HG03196 (cell line): ENCODE results near the gene PDK1.
"Not testable (repeated sequence)": the region's sequence is repeated elsewhere in the genome, so short reads cannot be mapped to it uniquely, and the experiment has no call there.

Source experiments
- ATAC-seq: cut with Tn5 transposase; IDR thresholded peaks from one replicate; pipeline ENCODE4 v1.9.1; 2021; ENCODE audit not compliant: unreplicated experiment

Gene PDK1

DNA sequence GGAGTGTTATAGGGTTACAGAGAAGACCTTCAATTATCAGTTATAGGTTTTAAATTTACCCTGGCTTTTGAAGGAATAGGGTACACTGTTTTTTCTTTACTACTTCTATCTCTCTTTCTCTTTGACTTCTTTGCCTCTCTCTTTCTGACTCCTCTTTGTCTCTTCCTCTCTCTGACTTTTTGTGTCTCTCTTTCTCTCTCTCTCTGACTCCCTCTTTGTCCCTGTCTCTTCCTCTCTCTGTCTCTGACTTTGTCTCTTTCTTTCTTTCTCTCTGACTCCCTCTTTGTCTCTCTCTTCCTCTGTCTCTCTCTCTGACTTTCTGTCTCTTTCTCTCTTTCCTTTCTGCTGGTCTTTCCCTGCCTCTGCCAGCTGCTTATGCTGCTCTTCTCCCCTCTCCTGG is 36.3 kb downstream of the PDK1 start:
- not testable (repeated sequence) for ATAC-seq

DNA sequence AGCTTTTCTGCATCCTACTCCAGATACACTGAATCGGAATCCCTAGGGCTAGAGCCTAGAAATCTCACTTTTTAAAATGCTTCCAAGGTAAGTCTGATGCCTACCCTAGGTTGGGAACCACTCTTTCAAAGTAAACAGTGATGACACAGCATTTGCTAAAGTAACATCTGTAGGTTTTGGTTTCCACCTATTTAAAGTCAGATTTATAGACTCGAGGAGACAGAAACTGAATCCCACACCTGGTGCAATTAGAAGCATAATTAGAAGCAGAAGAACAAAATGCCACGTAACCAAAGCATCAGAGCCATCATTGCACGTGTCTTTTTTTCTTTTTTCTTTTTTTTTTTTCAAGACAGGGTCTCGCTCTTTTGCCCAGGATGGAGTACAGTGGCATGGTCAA is 40.9 kb downstream of the PDK1 start:
- no peak for ATAC-seq

DNA sequence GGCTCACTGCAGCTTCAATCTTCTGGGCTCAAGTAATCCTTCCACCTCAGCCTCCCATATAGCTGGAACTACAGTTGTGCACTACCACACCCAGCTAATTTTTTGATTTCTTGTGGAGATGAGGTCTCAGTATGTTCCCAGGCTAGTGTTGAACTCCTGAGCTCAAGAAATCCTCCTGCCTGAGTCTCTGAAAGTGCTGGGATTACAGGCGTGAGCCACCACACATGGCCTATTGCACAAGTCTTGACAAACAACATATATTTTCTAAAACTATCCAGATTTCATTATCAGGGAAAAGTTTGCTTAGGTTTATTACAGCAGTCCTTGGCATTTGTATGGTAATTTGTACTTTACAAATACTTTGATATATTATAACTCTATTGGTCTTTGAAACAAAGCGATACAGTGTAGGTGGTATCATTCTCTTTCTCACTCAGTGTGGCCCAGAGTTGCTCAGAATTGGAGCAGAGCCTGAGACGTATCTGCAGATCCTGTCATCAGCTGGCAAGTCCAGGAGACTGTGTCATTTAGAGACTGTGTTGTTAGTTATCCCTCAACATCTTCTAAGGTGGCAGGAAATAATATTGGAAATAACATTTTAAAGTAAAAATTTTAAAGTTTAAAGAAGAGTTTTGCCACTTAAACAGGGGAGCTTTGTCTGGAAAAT is 41.4 kb downstream of the PDK1 start:
- no peak for ATAC-seq

DNA sequence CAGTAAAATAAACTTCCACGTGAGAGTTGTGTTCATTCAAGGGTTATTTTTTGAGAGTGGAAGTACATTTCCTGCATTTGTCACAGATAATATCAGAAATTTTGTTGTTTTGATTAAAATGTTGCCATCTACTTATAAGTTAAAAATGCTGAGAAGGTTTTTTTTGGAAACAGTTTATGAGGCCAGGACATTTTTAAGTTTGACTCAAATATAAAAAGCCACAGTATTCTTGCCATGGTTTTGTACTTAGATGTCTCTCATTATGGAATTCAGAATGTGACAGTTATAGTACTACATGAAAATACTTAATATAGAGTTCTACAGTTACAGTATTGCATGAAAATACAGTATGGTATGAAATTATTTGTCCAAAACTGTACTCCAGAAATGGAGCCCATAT is 44.1 kb downstream of the PDK1 start:
- no peak for ATAC-seq

DNA sequence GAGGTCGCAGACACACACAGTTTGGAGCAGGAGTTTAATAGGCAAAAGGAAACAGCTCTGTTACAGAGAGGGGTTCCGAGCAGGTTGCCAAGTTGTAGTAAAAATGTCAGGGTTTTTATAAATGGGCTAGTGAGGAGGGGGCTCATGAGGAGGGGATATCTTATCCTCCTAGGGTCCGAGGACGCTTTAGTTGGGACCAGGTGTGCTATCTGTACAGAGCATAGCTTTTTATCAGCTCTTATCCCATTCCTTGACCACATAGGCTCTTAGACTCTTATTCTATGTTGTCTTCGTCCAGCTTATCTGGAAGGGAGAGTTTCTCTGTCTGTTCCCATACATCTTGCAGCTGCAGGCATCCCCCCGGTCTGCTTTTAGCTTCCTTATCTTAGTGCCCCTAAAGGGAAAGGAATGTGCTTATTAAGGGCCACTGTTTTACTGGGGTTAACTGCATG is 44.7 kb downstream of the PDK1 start:
- no peak for ATAC-seq

DNA sequence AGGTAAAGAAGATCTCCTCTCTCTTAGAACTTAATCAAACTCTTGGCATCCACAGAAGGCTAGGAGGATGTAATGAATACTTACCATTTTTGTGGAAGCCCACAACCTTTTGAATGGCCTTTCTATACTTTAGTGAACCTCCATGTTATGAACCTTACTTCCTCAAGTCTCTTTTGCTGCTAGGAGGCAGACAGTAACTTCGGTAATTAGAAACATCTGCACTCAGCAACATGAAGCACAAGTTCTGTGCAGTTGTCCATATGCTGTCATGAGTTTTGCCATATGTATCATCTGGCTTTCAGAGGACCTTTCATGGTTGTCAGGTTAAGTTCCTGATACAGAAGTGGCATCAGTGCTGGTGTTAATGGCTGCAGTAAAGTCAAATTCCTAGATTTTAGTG is 50.4 kb downstream of the PDK1 start:
- ATAC-seq, result no peak

DNA sequence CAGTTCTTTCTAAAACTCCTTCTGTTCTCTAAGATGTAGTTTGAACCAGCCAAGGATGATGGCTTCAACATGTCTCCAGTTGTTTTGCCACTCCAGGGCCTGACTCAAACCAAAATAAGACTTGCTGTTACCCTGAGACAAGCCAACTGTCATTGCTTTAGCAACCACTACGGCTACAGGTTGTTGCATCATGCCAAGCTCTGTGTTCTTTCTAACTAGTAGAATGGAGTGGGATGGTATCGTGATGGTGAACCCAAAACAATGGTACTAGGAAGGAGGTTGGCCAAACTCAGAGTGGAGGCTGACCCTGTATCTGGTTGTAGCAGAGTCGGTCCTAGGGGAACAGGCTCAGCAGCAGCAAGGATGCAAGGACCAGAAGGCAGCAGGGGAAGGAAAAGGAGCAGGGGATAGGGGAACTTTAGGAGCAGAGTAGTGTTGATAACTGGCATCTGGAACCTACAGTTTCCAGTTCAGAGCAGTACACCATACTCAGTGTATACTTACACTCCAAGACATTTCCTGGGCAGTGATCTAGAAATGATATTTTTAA is 51.6 kb downstream of the PDK1 start:
- no peak for ATAC-seq

DNA sequence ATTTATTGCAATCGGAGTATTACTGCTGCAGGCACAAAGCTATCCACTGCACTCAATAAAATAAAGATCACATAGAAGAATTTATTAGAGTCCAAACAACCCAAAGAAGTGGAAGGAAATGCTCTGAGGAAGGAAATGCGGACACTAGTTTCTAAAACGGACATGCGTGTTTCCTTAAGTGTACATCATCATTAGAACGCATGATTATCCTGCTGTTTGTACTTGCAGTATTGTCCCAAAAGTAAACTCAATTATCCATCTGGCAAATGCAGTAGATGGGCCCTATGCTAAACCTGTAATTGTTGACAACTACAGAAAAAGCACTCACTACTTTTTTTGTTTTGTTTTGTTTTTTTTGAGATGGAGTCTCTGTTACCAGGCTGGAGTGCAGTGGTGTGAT is 53.6 kb downstream of the PDK1 start:
- no peak for ATAC-seq

DNA sequence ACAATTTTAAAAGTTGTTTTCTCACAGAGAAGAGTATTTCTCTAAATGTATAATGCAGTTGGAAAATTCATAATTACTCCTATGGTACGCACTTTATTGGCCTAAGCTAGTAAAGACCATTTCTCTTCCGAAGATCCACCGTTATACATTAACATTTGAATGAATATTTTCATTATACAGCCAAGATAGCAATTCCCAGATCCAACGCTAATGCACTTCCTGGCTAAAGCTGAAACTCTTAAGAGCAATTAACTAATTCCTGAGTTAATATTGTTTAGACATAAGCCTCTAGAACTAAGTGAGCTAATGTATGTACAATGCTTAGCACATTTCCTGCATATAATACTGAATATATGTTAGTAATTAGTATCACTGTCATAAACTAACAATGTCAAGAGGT is 56.2 kb downstream of the PDK1 start:
- ATAC-seq, result no peak

DNA sequence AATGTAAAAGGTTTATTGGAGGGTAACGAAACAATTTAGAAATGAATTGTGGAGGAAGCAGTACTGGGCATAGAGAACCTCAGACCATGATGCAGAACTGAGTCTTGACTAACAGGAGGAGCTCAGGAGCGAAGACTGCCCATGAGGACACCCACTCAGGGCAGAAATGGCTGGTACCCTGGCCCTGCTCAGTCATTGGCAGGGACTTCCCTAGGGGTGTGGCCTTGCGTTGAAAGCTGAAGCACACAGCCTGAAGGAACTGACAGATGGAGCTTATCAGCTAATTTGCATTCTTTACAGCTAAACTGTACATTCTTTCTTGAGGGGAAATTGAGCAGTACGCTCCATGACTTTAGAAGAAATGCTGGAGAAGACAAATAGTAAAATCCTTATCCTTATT is 57.1 kb downstream of the PDK1 start:
- ATAC-seq, result no peak

DNA sequence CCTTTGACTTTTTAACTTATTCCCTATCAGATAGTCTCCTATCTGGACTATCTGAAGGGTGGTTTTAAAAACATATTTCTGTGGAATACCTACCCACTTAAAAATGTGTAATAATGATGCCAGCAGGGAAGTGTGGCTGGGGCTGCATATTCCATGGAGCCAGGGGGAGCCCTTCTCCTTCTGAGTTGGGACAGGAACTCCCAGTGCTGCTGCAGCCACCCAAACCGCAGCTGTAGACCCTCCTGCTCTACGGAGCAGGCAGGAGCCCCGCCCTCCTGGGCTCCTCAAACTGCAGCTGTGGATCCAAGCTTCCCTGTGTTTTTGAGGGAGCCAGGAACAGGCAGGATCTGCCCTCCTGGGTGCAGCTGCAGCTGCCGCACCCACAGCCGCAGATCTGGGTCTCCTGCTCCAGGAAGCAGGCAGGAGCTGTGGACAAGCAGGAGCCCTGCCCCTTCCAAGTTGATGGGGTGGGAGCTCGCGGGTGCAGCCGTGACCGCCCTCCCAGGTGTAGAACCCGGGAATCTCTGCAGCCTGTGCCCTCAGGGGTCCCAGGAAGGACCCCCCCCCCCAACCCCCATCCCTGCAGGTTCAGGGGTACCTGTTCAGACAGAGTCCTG is 57.8 kb downstream of the PDK1 start:
- no peak for ATAC-seq

DNA sequence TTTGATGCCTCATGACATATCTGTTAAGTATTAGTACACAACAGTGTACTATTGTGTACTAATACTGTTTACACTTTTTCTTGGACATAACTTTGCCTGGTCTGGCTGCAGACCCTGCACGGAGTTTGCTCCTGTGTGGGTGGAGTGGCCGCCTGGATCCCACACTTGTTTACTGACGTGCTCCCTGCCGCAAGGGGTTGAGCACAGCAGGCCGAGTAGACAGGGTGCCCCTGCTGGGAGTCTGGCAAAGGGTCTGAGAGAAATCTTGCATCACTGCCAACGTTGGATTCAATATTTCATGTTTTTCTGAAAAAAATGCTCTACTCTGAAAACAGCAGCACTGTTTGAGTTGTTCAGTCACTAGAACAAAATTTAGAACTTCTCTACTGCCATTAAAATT is 59.0 kb downstream of the PDK1 start:
- no peak for ATAC-seq

DNA sequence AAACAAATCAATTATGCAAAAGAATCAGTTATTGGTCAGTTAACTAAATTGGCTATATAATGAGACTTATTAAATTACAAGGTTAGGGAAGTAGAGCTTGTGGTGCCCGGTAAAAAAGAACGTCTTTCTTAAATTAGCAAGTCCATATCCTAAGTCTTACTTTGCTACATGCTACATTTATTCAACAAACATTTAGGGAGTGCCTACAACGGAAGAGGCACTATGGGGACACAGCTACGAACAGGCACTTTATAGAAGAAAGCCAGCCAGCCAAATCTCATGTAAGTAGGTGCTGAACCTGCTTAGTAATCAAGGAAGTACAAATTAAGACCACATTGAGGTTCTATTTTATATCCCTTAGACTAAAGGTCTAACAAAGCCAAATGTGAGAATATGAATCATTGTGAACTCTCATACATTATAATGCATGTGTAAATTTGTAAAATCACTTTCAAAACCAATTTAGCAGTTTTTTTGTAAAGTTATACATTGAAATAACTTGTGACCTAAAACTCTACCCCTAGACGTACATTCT is 59.9 kb downstream of the PDK1 start:
- no peak for ATAC-seq

DNA sequence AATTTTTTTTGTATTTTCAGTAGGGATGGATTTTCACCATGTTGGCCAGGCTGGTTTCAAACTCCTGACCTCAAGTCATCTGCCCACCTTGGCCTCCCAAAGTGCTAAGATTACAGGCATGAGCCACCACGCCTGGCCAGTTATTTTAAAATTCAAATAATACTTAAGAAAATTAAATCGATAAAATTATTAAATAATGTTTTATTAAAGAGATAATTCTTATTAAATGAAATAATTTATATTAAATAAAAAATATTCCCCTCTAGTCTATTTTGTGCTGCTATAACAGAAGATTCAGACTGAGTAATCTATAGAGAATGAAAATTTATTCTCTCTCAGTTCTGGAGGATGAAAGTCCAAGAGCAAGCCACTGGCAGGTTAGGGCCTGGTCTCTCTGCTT is 61.2 kb downstream of the PDK1 start:
- ATAC-seq, result no peak

DNA sequence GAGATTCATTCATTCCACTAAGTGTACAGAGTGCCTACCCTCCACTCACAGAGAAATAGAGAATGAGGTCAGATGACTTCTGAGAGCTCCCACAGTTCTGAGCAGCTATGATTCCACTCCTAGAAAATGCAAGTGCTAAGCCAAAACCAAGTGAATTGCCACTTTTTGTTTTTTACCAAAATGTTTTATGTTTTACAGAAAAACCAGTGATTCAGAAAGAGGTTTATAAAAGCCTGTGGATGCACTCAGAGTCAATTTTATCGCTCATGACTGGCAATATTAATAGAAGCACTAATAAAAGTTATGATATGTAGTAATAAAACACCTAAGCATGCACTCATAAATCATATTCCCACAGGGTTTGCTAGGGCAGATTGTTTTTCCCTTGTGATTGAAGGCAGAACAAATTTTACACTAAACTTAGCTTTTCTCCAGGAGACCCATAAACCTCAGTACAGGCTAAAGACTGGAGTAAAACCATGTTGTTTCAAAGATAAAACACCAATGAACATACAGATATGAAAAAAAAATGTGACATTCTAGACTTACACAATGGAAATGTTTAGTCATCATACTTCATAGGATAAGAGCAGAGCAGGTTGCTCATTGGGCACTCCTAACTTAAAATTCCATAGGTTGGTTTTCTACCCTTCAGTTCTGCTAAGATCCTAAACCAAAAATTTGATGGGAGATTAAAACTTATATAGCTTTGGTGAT is 67.5 kb downstream of the PDK1 start:
- no peak for ATAC-seq

DNA sequence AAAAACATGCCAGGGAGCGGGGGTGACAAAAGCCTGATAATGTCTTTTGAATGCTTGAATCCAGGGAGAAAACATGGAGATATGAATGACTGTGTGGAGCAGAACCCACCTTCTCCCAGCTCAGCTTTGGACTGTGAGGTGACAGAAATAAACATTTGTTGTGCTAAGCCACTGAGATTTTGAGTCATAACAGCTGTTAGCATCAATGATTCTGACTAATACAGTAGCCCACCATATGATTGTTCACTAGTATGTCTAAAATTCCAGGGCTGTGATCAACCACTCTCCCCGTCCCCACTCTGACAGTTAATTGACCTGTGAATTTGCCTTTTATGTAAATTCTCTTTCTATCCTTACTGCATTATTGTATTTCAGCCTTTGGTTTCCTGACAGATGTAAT is 69.1 kb downstream of the PDK1 start:
- no peak for ATAC-seq

DNA sequence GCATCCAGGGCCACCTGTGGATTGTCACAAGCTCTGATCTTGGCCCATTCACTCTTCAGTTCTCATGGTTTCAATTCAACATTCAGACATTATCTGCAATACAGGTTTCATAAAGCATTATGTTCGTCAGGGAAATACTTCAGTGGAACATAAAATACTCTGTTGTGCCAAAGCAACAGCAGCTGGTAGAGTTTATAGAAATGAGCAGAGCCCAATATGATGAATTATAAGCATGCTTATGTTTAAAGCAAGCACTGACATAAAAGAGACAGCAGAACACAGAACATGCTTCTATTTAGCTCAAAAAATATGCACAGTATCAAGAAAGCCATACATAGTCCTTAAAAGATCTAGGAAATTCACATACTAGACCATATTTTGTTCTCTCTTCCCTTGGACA is 71.3 kb downstream of the PDK1 start:
- no peak for ATAC-seq

DNA sequence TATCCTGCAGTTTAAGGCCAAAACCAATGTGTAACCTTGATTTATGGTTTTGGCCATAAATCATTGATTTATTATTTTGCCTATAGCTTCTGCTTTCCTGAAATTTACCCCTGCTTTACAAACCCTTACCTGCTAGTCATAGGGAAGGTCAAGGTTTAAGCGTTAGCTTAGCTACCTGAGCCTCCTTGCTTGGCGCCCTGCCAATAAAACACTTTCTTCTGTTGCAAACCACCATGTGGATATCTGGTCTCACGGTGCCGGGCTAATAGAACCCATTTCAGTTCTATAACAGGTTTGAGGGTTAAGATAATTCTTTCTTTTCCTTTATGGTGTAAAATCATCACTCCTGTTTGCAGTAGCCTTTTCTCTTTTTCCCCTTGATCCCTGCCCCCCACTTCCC is 72.2 kb downstream of the PDK1 start:
- ATAC-seq, result no peak

DNA sequence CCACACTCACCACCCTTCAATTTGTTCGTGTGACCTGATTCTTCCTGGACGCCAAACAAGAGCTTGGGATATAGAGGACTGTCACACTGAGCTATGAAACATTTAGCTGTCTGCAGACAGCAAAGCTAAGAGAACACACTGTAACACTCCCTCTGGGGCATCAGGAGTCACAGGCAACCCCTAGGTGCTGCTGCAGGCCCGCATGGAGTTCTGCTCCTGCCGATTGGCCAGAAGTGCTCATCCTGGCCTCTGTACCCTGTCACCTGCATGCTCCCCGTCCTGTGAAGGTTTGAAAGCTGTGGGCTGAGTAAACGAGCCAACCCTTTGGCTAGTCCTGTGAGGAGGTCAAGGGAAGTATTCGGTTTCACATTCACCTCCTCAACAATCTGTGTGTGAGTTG is 73.7 kb downstream of the PDK1 start:
- ATAC-seq, result no peak

DNA sequence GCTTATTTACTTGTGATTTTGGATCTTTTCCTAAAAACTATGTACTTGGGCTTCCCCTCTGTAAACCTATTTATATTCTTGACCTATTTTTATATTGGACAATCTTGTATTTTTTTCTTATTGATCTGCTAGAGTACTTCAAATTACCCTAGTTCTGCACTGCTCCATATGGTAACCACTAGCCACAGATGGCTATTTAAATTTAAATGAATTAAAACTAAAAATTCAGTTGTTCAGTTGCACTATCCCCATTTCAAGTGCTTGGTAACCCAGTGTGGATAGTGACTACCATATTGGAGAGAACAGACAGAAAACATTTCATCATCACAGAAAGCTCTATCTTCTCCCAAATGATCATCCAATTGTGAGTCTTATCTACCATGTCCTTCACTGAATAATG is 74.3 kb downstream of the PDK1 start:
- no peak for ATAC-seq

DNA sequence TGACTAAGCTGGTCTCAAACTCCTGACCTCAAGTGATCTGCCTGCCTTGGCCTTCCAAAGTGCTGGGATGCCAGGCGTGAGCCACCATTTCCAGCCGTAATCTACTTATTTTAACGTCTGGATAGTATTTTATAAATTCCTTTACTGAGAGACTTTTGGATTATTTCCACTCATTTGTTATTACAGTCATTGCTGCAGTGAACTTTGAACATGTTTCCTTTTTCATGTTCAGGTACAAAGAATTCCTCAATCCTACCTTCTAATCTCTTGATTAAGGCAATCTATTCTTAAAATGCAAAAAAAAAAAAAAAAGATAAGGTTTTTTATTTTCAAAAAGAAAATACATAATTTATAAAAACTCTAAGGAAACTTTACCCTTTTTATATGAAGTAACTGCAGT is 78.6 kb downstream of the PDK1 start:
- no peak for ATAC-seq

DNA sequence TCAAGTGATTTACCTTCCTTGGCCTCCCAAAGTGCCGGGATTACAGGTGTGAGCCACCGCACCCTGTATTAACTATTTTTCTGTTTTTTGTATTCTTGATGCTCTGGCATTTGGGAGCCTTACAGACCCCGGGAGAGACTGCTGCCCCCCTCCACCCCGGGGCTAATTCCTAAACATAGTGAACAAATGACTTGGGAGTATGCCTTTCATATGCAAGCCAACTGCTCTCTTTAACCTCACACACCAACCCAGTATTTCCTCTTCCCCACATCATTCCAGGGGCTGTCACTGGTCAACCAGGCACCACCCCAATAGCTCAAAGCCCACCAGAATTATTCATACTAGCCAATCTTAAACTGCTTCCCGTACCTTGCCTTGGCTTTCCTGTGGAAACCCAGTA is 79.7 kb downstream of the PDK1 start:
- ATAC-seq, result no peak
